ENCODE results near the gene GALNT15. TPM values are rescaled to one million over a fixed set of nuclear protein-coding genes. Genes with fewer than 3 reads are reported as not detected.

The GALNT15 gene
- total RNA-seq, 4 donors from 2014 or later: 26.2 to 88.8 (median 39.4) TPM

DNA sequence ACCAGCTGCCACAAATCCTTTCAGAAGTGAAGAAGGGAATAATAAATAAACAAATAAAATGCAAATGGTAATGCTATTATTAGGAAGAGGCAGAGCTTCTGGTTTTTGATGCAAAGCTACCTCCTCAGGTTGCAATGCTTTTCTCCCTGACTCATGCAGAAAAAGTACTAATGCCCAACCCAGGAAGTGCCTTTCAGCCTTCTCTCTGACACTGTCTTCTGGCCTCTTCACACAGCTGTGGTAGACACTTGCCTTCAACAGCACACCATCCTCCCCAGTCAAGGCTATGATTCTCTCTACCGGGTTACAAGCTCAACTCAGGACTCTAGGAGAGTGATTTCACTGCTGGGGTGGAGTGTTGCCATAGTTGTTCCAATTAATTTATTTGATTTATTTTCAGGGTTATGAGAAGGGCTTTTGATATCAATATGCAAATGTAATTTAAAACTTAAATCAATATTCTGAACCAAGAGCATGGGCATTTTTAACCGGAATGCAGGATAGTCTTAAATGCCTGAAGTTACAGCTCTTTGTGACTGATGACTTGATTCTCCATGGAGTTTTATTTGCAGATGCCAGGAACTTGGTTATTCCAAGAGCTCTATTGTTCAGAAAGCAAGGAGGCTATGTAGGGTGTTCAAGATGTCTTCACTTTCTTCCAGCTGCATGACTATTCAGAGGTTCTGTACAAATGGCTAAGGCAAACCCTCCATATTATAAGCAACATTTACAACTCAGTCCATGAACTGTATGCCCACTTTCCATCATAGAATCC is 27.1 kb upstream of the GALNT15 start:
- WGBS, 2 donors (ENCODE audit: low coverage in 1 of 2): 91 to 93% methylated on average over 2 of the region's 2 CpGs
- H3K4me3 ChIP-seq: no peak overlapping the region
- intact Hi-C loops (cut with DNase I; ENCODE audit: low total_unique reads) (no loop called here), in situ Hi-C loops (cut with MboI; ENCODE audit: low pct_ligation_motif_present in 1 of 4, low pct_unique_long_range_greater_than_20kb in 1 of 4, low sequenced_read_pairs in 3 of 4) (no loop called here)
- no peak overlapping the region for H3K27ac ChIP-seq
- DNase-seq: no peak
- TF ChIP-seq EP300 (IDR thresholded peaks at IDR 0.05; ENCODE audit: low read depth): no peak
- TF ChIP-seq POLR2AphosphoS5 (IDR thresholded peaks at IDR 0.05): no peak
- no peaks in the 10 kb centered on the region for H3K9me3 ChIP-seq
- peaks cover 0 to 7% (median 3%) of the 10 kb centered on the region in 4 donors for H3K4me1 ChIP-seq
- no peaks in the 10 kb centered on the region for H3K27me3 ChIP-seq
- no peaks in the 10 kb centered on the region for H3K36me3 ChIP-seq

DNA sequence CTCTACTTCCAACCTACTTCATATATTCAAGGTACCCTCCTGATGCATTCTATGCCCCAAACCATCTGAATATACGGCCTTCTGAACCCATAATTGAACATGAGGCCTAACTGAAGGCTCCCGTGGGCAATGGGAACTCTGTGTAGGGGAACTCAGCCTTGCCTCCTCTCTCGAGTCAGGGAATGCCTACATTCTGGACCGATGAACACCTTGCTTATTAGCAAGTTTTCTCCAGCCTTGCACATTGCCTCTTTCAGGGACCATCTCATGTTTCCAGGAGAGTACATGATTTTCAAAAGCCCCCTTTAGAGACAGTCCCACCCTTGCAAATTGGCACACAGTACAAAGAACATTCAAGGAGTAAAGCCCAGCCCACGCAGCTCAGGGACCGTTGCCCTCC is 26.3 kb upstream of the GALNT15 start:
- WGBS, 2 donors (ENCODE audit: low coverage in 1 of 2): 78 to 90% methylated on average over 5 to 6 of the region's 6 CpGs
- Histone ChIP-seq H3K4me3 (no peak overlapping the region), H3K27ac (peak overlapping the region; percentile 58 to 71 (median 61)), H3K9me3 (no peaks in the 10 kb centered on the region), H3K36me3 (no peaks in the 10 kb centered on the region), H3K4me1 (peaks cover 0 to 7% (median 3%) of the 10 kb centered on the region in 4 donors), H3K27me3 (no peaks in the 10 kb centered on the region)
- intact Hi-C loops (cut with DNase I; ENCODE audit: low total_unique reads): no loop called here
- TF ChIP-seq, protein P1, sequence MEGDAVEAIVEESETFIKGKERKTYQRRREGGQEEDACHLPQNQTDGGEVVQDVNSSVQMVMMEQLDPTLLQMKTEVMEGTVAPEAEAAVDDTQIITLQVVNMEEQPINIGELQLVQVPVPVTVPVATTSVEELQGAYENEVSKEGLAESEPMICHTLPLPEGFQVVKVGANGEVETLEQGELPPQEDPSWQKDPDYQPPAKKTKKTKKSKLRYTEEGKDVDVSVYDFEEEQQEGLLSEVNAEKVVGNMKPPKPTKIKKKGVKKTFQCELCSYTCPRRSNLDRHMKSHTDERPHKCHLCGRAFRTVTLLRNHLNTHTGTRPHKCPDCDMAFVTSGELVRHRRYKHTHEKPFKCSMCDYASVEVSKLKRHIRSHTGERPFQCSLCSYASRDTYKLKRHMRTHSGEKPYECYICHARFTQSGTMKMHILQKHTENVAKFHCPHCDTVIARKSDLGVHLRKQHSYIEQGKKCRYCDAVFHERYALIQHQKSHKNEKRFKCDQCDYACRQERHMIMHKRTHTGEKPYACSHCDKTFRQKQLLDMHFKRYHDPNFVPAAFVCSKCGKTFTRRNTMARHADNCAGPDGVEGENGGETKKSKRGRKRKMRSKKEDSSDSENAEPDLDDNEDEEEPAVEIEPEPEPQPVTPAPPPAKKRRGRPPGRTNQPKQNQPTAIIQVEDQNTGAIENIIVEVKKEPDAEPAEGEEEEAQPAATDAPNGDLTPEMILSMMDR (IDR thresholded peaks at IDR 0.05): no peak
- TF ChIP-seq EP300 (IDR thresholded peaks at IDR 0.05; ENCODE audit: low read depth): no peak
- no peak for DNase-seq
- in situ Hi-C loops (cut with MboI; ENCODE audit: low pct_ligation_motif_present in 1 of 4, low pct_unique_long_range_greater_than_20kb in 1 of 4, low sequenced_read_pairs in 3 of 4): no loop called here

DNA sequence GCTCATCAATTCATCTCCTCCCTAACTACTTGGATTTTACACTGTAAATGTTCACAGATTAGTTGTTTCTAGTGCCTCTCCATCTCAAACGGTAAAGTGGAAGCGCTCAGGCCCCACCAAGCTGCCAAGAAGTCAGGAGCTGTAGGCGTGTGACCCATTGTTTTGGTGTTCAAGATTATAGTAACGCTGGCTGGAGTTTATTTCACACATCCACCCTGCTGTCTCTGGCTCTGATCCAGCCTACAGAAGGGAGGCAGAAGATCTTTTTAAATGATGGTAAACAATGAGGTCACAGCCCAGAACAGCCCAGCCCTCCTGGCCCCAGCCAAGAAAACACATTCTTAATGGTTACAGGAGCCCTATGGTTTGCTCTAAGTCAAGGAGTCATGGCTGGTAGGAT is 25.7 kb upstream of the GALNT15 start:
- Histone ChIP-seq H3K27me3 (no peaks in the 10 kb centered on the region), H3K36me3 (no peaks in the 10 kb centered on the region), H3K4me3 (no peak overlapping the region), H3K9me3 (no peaks in the 10 kb centered on the region), H3K4me1 (peaks cover 0 to 7% (median 3%) of the 10 kb centered on the region in 4 donors), H3K27ac (peak overlapping the region; percentile 59 to 71 (median 64))
- DNase-seq: peak; percentile 65
- in situ Hi-C loops (cut with MboI; ENCODE audit: low pct_ligation_motif_present in 1 of 4, low pct_unique_long_range_greater_than_20kb in 1 of 4, low sequenced_read_pairs in 3 of 4): no loop called here
- WGBS, 2 donors (ENCODE audit: low coverage in 1 of 2): 14 to 33% methylated on average over 3 to 4 of the region's 4 CpGs
- intact Hi-C loops (cut with DNase I; ENCODE audit: low total_unique reads): no loop called here
- TF ChIP-seq POLR2A (IDR thresholded peaks at IDR 0.05) (no peak), POLR2AphosphoS5 (IDR thresholded peaks at IDR 0.05) (peak; percentile 58 to 74 (median 60)), EP300 (IDR thresholded peaks at IDR 0.05; ENCODE audit: low read depth) (no peak)
- TF ChIP-seq, protein P1 (IDR thresholded peaks at IDR 0.05): no peak

DNA sequence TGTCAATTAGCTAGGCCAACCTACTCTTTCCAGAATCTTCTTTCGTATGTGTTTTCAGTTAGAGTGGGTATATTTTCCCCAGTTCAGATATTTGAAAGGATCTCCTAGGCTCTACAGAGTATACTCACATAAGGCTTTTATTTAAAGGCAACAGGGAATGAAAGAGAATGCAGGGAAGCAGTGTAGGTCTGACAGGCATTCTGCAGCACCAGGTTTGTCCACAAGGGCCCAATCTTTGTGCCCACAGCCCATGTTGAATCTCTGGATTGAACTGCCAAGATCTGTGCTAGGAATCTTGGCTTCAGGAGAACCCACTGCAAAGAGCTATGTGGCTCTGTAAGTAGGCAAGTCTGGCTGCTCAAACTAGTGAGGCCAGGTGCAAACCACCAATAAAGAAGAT is 24.2 kb upstream of the GALNT15 start:
- H3K27me3 ChIP-seq: no peaks in the 10 kb centered on the region
- peaks cover 0 to 7% (median 3%) of the 10 kb centered on the region in 4 donors for H3K4me1 ChIP-seq
- no peak overlapping the region for H3K4me3 ChIP-seq
- H3K27ac ChIP-seq: peak overlapping the region in 1 of 4 donors; percentile 52
- H3K9me3 ChIP-seq: no peaks in the 10 kb centered on the region
- WGBS, 2 donors (ENCODE audit: low coverage in 1 of 2): 67 to 100% methylated on average over 1 of the region's 1 CpG
- H3K36me3 ChIP-seq: no peaks in the 10 kb centered on the region
- in situ Hi-C loops (cut with MboI; ENCODE audit: low pct_ligation_motif_present in 1 of 4, low pct_unique_long_range_greater_than_20kb in 1 of 4, low sequenced_read_pairs in 3 of 4) (no loop called here), intact Hi-C loops (cut with DNase I; ENCODE audit: low total_unique reads) (no loop called here)
- no peak for DNase-seq
- TF ChIP-seq EP300 (IDR thresholded peaks at IDR 0.05; ENCODE audit: low read depth): no peak
- TF ChIP-seq POLR2AphosphoS5 (IDR thresholded peaks at IDR 0.05): no peak
- TF ChIP-seq, protein P1 (IDR thresholded peaks at IDR 0.05): no peak
- no peak for TF ChIP-seq POLR2A (IDR thresholded peaks at IDR 0.05)
